NCI-H524 treated with DMSO at 0.1 percent for 48 hours (cell line): ENCODE measurements around the gene TRIM7.
"Not testable (repeated sequence)": the region's sequence is repeated elsewhere in the genome, so short reads cannot be mapped to it uniquely, and the experiment has no call there.

Experiments
- DNase-seq: peaks from one replicate; lab custom pipeline; 2025; lab: John Stamatoyannopoulos, UW

Gene TRIM7

GRCh38 chr5:181233088-181233800, 28.2 kb upstream of the TRIM7 start:
- no peak for DNase-seq

GRCh38 chr5:181232593-181232992, 27.6 kb upstream of the TRIM7 start:
- no peak for DNase-seq

- no peak for DNase-seq
Measured at GRCh38 chr5:181231432-181231831, 26.4 kb upstream of the TRIM7 start.

GRCh38 chr5:181230551-181230950, 25.6 kb upstream of the TRIM7 start:
- no peak for DNase-seq

- DNase-seq = no peak
Measured at GRCh38 chr5:181229996-181230395, 25.0 kb upstream of the TRIM7 start.

GRCh38 chr5:181224390-181225229, 19.6 kb upstream of the TRIM7 start:
- DNase-seq = no peak

- DNase-seq = no peak
Measured at GRCh38 chr5:181223729-181224389, 18.9 kb upstream of the TRIM7 start.

GRCh38 chr5:181223058-181223728, 18.2 kb upstream of the TRIM7 start, which contains the start of gene TRIM41:
Gene TRIM41, plus strand, starts transcription at chr5:181223281. Its CDS starts 719 bp downstream, at chr5:181224000.
- no peak for DNase-seq

- DNase-seq = no peak
Measured at GRCh38 chr5:181222630-181223057, 17.6 kb upstream of the TRIM7 start.

- no peak for DNase-seq
Measured at GRCh38 chr5:181221792-181222629, 17.0 kb upstream of the TRIM7 start.

- no peak for DNase-seq
Measured at GRCh38 chr5:181221105-181221791, 16.3 kb upstream of the TRIM7 start.

- no peak for DNase-seq
Measured at GRCh38 chr5:181220178-181220515, 15.2 kb upstream of the TRIM7 start.

- DNase-seq = no peak
Measured at GRCh38 chr5:181219262-181220177, 14.5 kb upstream of the TRIM7 start.

GRCh38 chr5:181218795-181219124, 13.8 kb upstream of the TRIM7 start:
- no peak for DNase-seq

- no peak for DNase-seq
Measured at GRCh38 chr5:181217803-181218062, 12.7 kb upstream of the TRIM7 start.

GRCh38 chr5:181217111-181217802, 12.3 kb upstream of the TRIM7 start:
- DNase-seq = no peak

GRCh38 chr5:181215997-181216989, 11.3 kb upstream of the TRIM7 start:
- DNase-seq = no peak

GRCh38 chr5:181214249-181214648, 9.3 kb upstream of the TRIM7 start:
- not testable (repeated sequence) for DNase-seq
